ENCODE results near the gene UBE2E2.

The UBE2E2 gene

DNA sequence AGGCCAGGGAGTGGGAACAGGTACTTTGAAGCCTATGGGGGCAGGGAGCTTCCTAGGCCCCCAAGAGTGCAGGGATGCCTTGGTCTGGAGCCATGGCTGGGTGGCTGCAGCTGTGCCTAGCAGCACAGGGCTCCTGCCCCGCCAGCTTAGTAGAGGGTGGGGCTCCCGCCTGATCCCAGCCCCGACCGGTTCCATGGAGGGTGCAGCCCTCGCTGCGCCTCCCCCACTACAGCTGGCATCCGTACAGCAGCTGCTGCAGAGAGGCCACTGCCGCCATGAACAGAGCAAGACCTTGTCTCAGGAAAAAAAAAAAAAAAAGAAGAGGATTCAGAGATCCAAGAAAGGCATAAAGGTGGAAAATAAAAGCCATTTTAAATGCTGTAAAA lies 277.2 kb downstream of the UBE2E2 start:
- DNase-seq (ENCODE audit: low spot score), result no peak

- DNase-seq (ENCODE audit: low spot score), result no peak
These were observed 278.0 kb downstream of the UBE2E2 start for GRCh38 chr3:23481011-23481615.

DNA sequence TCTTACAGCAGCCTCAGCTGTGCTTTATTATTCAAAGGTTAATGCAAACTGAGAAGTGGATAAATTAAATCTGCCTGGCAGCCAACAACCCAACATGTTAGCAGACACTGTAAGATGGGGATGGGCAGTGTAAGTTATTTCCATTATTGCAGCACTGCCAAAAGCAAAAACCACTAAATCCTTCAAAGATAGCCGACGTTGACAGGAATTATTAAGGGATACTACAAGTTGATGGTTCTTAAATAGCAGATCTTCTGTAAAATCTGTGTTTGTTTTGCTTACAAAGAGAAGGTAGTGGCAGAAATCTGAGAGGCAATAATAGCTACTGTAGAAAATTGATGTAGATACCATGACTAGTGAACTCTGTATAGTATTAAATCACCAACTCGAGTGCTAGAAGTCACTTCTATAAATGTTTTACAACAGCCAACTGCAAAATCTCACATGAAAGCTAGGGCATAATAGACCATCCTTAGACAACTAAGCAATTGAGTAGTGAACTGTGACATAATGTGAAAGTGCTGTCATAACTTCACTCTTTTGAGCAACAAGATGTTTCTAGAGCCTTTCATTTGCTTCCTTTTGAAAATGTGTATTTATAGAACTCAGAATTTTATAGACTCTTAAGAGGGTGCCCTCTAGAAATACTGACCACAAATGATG lies 278.6 kb downstream of the UBE2E2 start:
- DNase-seq (ENCODE audit: low spot score), result peak; percentile 24

GRCh38 chr3:23484386-23484785 lies 281.3 kb downstream of the UBE2E2 start:
- no peak for DNase-seq (ENCODE audit: low spot score)

DNA sequence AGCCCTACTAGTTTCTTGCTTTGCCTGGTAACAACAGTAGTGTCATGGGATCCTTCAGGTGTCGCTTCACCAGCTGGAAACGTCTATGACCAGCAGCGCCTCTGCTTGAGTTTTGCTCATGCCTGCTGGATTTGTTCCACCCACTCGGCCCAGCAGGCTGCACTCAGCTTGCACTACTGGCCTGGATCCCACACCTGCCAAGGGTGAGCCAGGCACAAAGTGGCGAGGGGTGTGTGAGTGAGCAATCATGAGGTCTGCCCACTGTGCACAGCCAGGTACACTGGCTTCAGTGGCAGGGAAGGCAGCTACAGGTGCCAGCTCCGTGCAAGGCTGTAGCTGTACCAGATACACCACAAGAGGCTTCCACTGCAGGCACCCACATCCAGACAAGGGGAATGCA lies 282.8 kb downstream of the UBE2E2 start:
- DNase-seq (ENCODE audit: low spot score), result no peak

DNA sequence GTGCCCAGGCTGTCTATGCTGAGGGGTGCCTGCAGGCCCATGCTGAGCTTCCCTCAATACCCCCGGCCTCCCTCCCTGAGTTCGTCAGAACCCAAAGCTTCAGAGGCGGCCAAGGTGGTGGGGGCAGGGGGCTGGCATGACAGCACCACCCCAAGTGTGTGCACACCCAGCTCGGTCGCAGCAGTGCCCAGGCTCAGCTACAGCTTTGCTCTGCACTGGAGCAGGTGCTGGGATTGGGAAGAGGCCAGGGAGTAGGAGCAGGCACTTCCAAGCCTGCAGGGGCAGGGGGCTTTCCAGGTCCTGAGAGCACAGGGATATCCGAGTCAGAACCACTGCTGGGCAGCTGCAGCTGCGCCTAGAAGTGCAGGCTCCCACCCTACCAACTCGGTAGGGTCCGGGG lies 283.9 kb downstream of the UBE2E2 start:
- DNase-seq (ENCODE audit: low spot score), result no peak

DNA sequence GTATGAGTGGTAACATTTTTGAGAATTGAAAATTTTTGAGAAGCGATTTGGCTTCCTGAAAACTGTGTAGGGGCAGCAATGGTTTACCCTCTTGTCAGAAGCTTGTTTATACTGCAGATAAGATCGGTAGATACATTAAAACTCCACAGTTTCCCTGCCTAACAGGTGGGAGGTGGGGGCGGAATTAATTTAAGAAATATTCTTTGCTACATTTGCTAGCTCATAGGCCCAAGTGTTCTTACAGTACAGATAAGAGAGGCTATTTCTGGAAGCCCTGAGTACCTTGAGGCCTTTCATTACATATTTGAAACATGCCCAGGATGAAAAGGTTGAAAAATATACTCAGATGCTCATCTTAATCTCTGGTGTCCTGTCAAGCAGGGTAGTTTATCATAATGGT lies 285.5 kb downstream of the UBE2E2 start:
- DNase-seq (ENCODE audit: low spot score), result no peak

GRCh38 chr3:23489300-23490158 lies 286.4 kb downstream of the UBE2E2 start:
- DNase-seq (ENCODE audit: low spot score), result peak; percentile 15

DNA sequence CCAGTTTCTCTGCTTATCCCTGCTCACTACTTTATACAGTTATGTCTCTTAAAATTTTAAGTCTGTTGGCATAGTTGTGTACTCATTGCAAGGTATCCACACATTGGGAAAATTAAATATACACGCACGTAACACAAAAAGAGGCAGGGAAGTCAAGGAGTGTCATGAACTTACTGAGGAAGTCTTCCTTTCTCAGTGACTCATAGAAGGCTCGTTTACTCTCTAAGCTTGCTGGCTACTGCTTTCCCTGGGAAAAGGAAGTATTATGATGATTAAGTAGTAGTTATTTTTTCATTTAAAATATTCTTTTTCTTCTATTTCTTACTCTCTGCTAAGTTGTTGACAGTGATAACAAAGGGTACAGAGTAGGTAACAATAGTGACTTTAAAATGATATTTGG lies 287.3 kb downstream of the UBE2E2 start:
- DNase-seq (ENCODE audit: low spot score), result peak; percentile 65

DNA sequence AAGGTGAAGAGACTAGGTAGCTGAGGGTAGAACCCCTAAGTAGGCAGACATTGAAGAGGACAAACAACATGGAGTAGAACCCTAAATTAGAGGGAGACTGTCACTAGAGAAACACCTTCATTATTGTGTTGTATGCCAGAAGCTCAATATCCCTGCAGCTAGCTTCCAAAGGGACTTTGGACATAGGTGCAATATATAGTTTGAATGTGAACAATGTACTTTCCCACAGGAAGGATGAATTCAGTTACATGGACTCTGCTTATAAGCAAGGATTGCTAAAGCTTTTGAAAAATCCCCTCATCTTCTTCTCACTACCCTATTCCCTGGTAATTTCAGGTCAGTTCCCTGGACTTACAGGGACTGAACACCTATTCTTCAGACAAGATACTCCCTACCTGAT lies 288.9 kb downstream of the UBE2E2 start:
- no peak for DNase-seq (ENCODE audit: low spot score)

DNA sequence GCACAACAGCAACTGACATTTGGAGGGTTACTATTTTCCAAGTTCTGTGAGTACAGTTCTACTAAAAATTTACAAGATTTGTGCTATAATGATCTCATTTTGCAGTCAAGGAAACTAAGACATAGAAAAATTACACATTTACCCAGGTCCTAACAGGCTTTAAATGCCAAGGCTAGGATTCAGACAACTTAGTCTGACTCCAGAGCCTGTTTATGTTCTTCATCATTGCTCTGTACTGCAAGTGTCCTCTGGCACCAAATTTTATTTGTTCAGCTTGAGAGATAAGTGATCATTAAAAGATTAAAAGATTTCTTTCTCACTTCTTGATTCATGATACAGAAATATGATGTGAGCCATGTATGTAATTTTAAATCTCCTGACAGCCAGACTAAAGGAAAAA lies 290.8 kb downstream of the UBE2E2 start:
- DNase-seq (ENCODE audit: low spot score), result peak; percentile 76

DNA sequence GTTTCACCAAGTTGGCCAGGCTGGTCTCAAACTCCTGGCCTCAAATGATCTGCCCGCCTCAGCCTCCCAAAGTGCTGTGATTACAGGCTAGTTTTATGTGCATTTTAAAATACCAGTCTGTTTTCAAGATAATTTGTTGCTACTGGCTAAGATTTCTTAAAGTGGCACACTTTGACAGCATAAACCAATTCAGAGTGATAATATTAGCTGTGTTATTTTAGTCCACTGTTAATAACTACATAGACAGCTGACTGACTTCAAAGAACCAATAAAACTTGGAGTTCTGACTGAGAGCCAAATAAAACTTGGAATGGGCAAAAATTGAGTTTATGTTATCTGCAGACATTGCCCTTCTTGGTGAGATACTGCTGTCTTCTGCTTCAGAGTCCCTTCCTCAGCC lies 291.8 kb downstream of the UBE2E2 start:
- no peak for DNase-seq (ENCODE audit: low spot score)

DNA sequence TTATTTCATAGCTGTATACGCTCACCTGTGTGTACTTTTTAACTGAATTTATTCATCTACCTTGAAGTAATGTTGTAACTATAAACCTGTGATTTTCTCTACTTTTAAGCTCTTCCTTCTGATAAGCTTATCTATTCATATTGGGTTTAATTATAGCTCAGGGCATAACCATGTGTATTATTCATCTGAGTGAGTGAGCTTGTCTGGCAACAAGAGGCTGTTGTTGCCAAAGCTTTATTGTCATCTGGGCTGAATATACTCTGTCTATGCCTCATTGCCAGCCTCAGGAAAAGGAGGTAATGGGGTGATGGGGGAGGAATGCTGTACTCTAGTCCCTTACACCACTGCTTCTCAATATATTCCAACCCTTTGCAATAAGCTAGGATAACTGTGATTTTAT lies 292.4 kb downstream of the UBE2E2 start:
- DNase-seq (ENCODE audit: low spot score), result peak; percentile 56

GRCh38 chr3:23496165-23496564 lies 293.0 kb downstream of the UBE2E2 start:
- no peak for DNase-seq (ENCODE audit: low spot score)

DNA sequence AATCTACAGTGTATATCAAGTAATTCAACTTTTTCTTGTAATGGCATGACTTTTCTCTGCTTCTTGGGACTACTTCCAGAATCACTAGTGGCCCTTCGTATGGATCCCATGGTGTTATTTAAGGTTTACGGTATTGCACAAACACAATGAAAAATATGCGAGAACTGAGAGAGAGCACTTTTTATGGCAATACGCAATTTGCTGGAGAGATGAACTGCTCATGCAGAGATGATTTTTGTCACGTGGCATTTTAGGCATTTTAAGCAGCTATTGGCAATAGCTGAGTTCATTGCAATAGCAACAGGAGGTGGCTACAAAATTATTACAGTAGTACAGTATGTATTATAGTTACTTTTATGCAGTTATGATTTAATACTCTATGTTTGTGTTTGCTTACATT lies 294.0 kb downstream of the UBE2E2 start:
- no peak for DNase-seq (ENCODE audit: low spot score)

- no peak for DNase-seq (ENCODE audit: low spot score)
These were observed 298.2 kb downstream of the UBE2E2 start for GRCh38 chr3:23501201-23501802.

GRCh38 chr3:23508464-23508863 lies 305.3 kb downstream of the UBE2E2 start:
- no peak for DNase-seq (ENCODE audit: low spot score)

DNA sequence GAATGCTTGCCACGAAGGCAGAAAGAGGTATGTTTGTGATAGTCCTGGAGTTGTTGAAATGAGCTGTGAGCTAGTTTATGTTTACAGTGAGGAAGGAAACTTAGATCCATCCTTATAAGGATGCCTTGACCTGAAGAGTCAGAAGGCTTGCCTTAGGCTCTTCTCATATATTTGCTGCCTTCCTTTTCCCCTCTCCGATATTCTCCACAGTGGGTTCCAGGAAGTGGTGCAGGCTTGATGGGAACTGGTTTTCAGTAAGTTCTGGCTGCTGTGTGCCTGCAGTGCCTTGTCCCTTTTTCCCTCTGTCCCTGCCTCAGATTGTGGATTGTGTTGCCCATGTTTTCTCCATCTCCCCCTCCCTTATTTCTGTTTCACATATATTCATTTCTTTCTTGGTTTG lies 315.3 kb downstream of the UBE2E2 start:
- DNase-seq (ENCODE audit: low spot score), result no peak

- DNase-seq (ENCODE audit: low spot score), result peak; percentile 29
These were observed 316.4 kb downstream of the UBE2E2 start for GRCh38 chr3:23519314-23520208.

- no peak for DNase-seq (ENCODE audit: low spot score)
These were observed 324.2 kb downstream of the UBE2E2 start for GRCh38 chr3:23527326-23527725.

GRCh38 chr3:23533596-23533995 lies 330.5 kb downstream of the UBE2E2 start:
- DNase-seq (ENCODE audit: low spot score), result no peak

GRCh38 chr3:23533996-23534395 lies 330.9 kb downstream of the UBE2E2 start:
- no peak for DNase-seq (ENCODE audit: low spot score)

Data from kidney tubule cell (primary cell).